CD4-positive, alpha-beta memory T cell (primary cell): ENCODE results near the gene HECTD3. TPM values are rescaled to one million over a fixed set of nuclear protein-coding genes. Genes with fewer than 3 reads are reported as not detected.
"Not testable (repeated sequence)": the region's sequence is repeated elsewhere in the genome, so short reads cannot be mapped to it uniquely, and the experiment has no call there.

Source experiments
- CTCF ChIA-PET: fragments of 350-600 bp; sonication (Branson Sonifier 250); formaldehyde crosslinking; loops from one replicate; lab custom pipeline; 2021; ENCODE audit warnings: inconsistent platforms; ENCODE audit not compliant: partially characterized antibody; lab: Charles Lee
- POLR2A ChIA-PET: fragments of 350-600 bp; sonication (Branson Sonifier 250); formaldehyde crosslinking; loops from one replicate; lab custom pipeline; 2021; ENCODE audit not compliant: partially characterized antibody; lab: Charles Lee
- DNase-seq, 5 donors: peaks; one replicate each; pipeline versions ENCODE4 v3.0.0 to v3.0.0-alpha.2; 2020 to 2022; ENCODE audit warnings: mixed read lengths in 1 of 5
- H3K27ac ChIP-seq: one replicate; pipeline ENCODE4 v1.7.0; 2013; ENCODE audit warnings: low read depth, low read length
- H3K27me3 ChIP-seq: 2 replicates; pipeline ENCODE4 v1.7.0; 2013; ENCODE audit warnings: mild to moderate bottlenecking, low read length, moderate library complexity; ENCODE audit not compliant: insufficient read depth
- H3K36me3 ChIP-seq: 2 replicates; pipeline ENCODE4 v1.7.0; 2013; ENCODE audit warnings: mild to moderate bottlenecking, low read length, moderate library complexity; ENCODE audit not compliant: insufficient read depth
- H3K4me1 ChIP-seq: 2 replicates; pipeline ENCODE4 v1.7.0; 2013; ENCODE audit warnings: mild to moderate bottlenecking, low read length, moderate library complexity; ENCODE audit not compliant: insufficient read depth
- H3K4me3 ChIP-seq, 2 donors: one replicate each; pipeline ENCODE4 v1.7.0; 2013; ENCODE audit warnings: low read length in 2 of 2, mild to moderate bottlenecking in 1 of 2
- H3K9me3 ChIP-seq, 2 donors: one replicate each; pipeline ENCODE4 v1.7.0; 2013; ENCODE audit warnings: low read length in 2 of 2, control low read depth in 1 of 2; ENCODE audit not compliant: control insufficient read depth in 1 of 2
- H3K27ac Mint-ChIP-seq, 7 donors: one replicate each; pipeline ENCODE4 v1.8.0; 2020 to 2021; ENCODE audit warnings: mixed read lengths in 7 of 7, mild to moderate bottlenecking in 6 of 7, inconsistent platforms in 3 of 7, moderate library complexity in 3 of 7
- H3K27me3 Mint-ChIP-seq, 2 donors: one replicate each; pipeline ENCODE4 v1.8.0; 2020 to 2021; ENCODE audit warnings: mixed read lengths in 2 of 2
- H3K36me3 Mint-ChIP-seq, 2 donors: one replicate each; pipeline ENCODE4 v1.8.0; 2020 to 2021; ENCODE audit warnings: mixed read lengths in 2 of 2, inconsistent platforms in 1 of 2, mild to moderate bottlenecking in 1 of 2
- H3K4me1 Mint-ChIP-seq, 4 donors: one replicate each; pipeline ENCODE4 v1.8.0; 2020 to 2021; ENCODE audit warnings: mixed read lengths in 4 of 4, mild to moderate bottlenecking in 1 of 4
- H3K4me3 Mint-ChIP-seq, 8 donors: one replicate each; pipeline ENCODE4 v1.8.0; 2020 to 2021; ENCODE audit warnings: mixed read lengths in 8 of 8, mild to moderate bottlenecking in 7 of 8, moderate library complexity in 6 of 8, inconsistent platforms in 3 of 8
- H3K9me3 Mint-ChIP-seq, 8 donors: one replicate each; pipeline ENCODE4 v1.8.0; 2020 to 2021; ENCODE audit warnings: mixed read lengths in 8 of 8, mild to moderate bottlenecking in 5 of 8, inconsistent platforms in 3 of 8, moderate library complexity in 1 of 8
- intact Hi-C: fragments of 100-400 bp; cut with micrococcal nuclease; formaldehyde crosslinking; loops from one replicate; pipeline ENCODE4 v1.15.1; 2023
- polyA plus RNA-seq, 2 donors: library from polyadenylated mRNA; unstranded; fragments of 300-500 nt; fragmentation: Illumina TruSeq; gene quantifications; one replicate each; pipeline ENCODE4 v1.2.3, GENCODE V29; 2021
- total RNA-seq, 2 experiments: library from RNA; stranded (reverse); gene quantifications; one replicate each; pipeline ENCODE4 v1.2.3, GENCODE V29; 2021

Gene HECTD3
- total and polyA plus RNA-seq, 4 experiments from 2014 or later, result 15.6 to 61.3 (median 44.0) TPM

- no peak overlapping the region for H3K4me3 ChIP-seq
- Mint-ChIP-seq H3K4me3 (peak overlapping the region in 1 of 8 donors; percentile 3), H3K4me1 (no peaks in the 10 kb centered on the region), H3K36me3 (no peaks in the 10 kb centered on the region), H3K27ac (no peak overlapping the region), H3K27me3 (peaks cover 0 to 1% of the 10 kb centered on the region in 2 donors), H3K9me3 (no peaks in the 10 kb centered on the region)
- POLR2A ChIA-PET, result no interaction called here
- intact Hi-C loops, result no loop called here
- no peak for DNase-seq
- H3K4me1 ChIP-seq, result no peaks in the 10 kb centered on the region
- H3K9me3 ChIP-seq, result no peaks in the 10 kb centered on the region
- no peaks in the 10 kb centered on the region for H3K27me3 ChIP-seq
- no peaks in the 10 kb centered on the region for H3K36me3 ChIP-seq
- CTCF ChIA-PET, result interaction anchor here (0.6 kb wide), 1 partner anchor 266 kb away, joined by 3 read pairs; no protein-coding TSS in a partner anchor
- no peak overlapping the region for H3K27ac ChIP-seq
Measured at GRCh38 chr1:44994309-44994898, 16.7 kb downstream of the HECTD3 start.

- H3K27me3 Mint-ChIP-seq, result peaks cover 0 to 1% of the 10 kb centered on the region in 2 donors
- no peak for DNase-seq
- peaks cover 0 to 4% (median 0%) of the 10 kb centered on the region in 8 donors for H3K9me3 Mint-ChIP-seq
- H3K36me3 ChIP-seq, result no peaks in the 10 kb centered on the region
- no peak overlapping the region for H3K27ac ChIP-seq
- no peak overlapping the region for H3K27ac Mint-ChIP-seq
- peak overlapping the region in 2 of 8 donors; percentile 25 to 28 for H3K4me3 Mint-ChIP-seq
- H3K36me3 Mint-ChIP-seq, result peaks cover 0 to 5% of the 10 kb centered on the region in 2 donors
- peaks cover 11% of the 10 kb centered on the region for H3K4me1 ChIP-seq
- no peak overlapping the region for H3K4me3 ChIP-seq
- no peaks in the 10 kb centered on the region for H3K9me3 ChIP-seq
- H3K4me1 Mint-ChIP-seq, result peaks cover 13 to 21% (median 16%) of the 10 kb centered on the region in 4 donors
- ChIA-PET POLR2A (interaction anchor here (0.6 to 5.8 kb wide), 4 partner anchors 24 to 352 kb away, joined by 3 to 80 read pairs (median 3); partner anchors contain the start of genes HECTD3, MUTYH, PLK3 and TOE1), CTCF (interaction anchor here (1.0 to 1.8 kb wide), 3 partner anchors 152 to 504 kb away, joined by 3 to 6 read pairs (median 3); no protein-coding TSS in a partner anchor)
- intact Hi-C loops, result loop anchor here (5.0 to 10.0 kb wide), 2 partner anchors 201 to 696 kb away; partner anchors contain the start of genes BEST4, GPBP1L1 and TMEM69
- no peaks in the 10 kb centered on the region for H3K27me3 ChIP-seq
Measured at GRCh38 chr1:44988531-44989156, 22.5 kb downstream of the HECTD3 start.

GRCh38 chr1:44985747-44986359, 25.3 kb downstream of the HECTD3 start:
- peak overlapping the region; percentile 67 to 70 for H3K4me3 ChIP-seq
- no peak for DNase-seq

GRCh38 chr1:44977372-44977771, 33.8 kb downstream of the HECTD3 start:
- H3K27me3 ChIP-seq, H3K27ac ChIP-seq, H3K27me3 Mint-ChIP-seq, DNase-seq, POLR2A ChIA-PET, CTCF ChIA-PET, intact Hi-C loops, H3K4me3 ChIP-seq, H3K9me3 ChIP-seq, H3K9me3 Mint-ChIP-seq, H3K4me1 Mint-ChIP-seq, H3K4me3 Mint-ChIP-seq, H3K27ac Mint-ChIP-seq, H3K4me1 ChIP-seq: not testable (repeated sequence)
- peaks cover 41 to 67% of the 10 kb centered on the region in 2 donors for H3K36me3 Mint-ChIP-seq
- H3K36me3 ChIP-seq, result peaks cover 36% of the 10 kb centered on the region

More at GRCh38 chr1:44985747-44986359, 25.3 kb downstream of the HECTD3 start:
- no peaks in the 10 kb centered on the region for H3K9me3 ChIP-seq
- Mint-ChIP-seq H3K27me3 (no peaks in the 10 kb centered on the region), H3K27ac (peak overlapping the region; percentile 34 to 99 (median 96)), H3K4me1 (peaks cover 15 to 26% (median 21%) of the 10 kb centered on the region in 4 donors), H3K36me3 (peaks cover 3 to 11% of the 10 kb centered on the region in 2 donors), H3K4me3 (peak overlapping the region; percentile 98 to 100 (median 99)), H3K9me3 (peaks cover 0 to 4% (median 0%) of the 10 kb centered on the region in 8 donors)
- H3K36me3 ChIP-seq, result peaks cover 5% of the 10 kb centered on the region
- no peaks in the 10 kb centered on the region for H3K27me3 ChIP-seq
- ChIA-PET POLR2A (interaction anchor here (0.6 to 5.8 kb wide), 17 partner anchors 14 to 536 kb away, joined by 3 to 80 read pairs (median 7); partner anchors contain the start of genes BEST4, BTBD19, HECTD3 and MUTYH), CTCF (interaction anchor here (0.6 to 1.7 kb wide), 16 partner anchors 15 to 1212 kb away, joined by 3 to 10 read pairs (median 5); partner anchors contain the start of genes HECTD3, RPS8, TESK2 and TOE1)
- H3K4me1 ChIP-seq, result peaks cover 11% of the 10 kb centered on the region
- intact Hi-C loops, result loop anchor here (1.0 to 10.0 kb wide), 8 partner anchors 25 to 699 kb away; partner anchors contain the start of genes ARMH1, BEST4, CCDC163 and GPBP1L1
- H3K27ac ChIP-seq, result peak overlapping the region; percentile 59

- CTCF ChIA-PET, result no interaction called here
- intact Hi-C loops, result no loop called here
- Mint-ChIP-seq H3K36me3 (peaks cover 41 to 70% of the 10 kb centered on the region in 2 donors), H3K4me1 (peaks cover 1 to 7% (median 4%) of the 10 kb centered on the region in 4 donors), H3K4me3 (no peak overlapping the region), H3K27me3 (no peaks in the 10 kb centered on the region), H3K9me3 (no peaks in the 10 kb centered on the region), H3K27ac (peak overlapping the region in 1 of 7 donors; percentile 84)
- H3K36me3 ChIP-seq, result peaks cover 35% of the 10 kb centered on the region
- H3K9me3 ChIP-seq, result no peaks in the 10 kb centered on the region
- no peaks in the 10 kb centered on the region for H3K27me3 ChIP-seq
- DNase-seq, result no peak
- H3K27ac ChIP-seq, result no peak overlapping the region
- H3K4me1 ChIP-seq, result no peaks in the 10 kb centered on the region
- POLR2A ChIA-PET, result no interaction called here
- no peak overlapping the region for H3K4me3 ChIP-seq
Measured at GRCh38 chr1:44976252-44976651, 34.9 kb downstream of the HECTD3 start.

- Histone ChIP-seq H3K27ac (no peak overlapping the region), H3K9me3 (no peaks in the 10 kb centered on the region), H3K27me3 (no peaks in the 10 kb centered on the region), H3K36me3 (peaks cover 21% of the 10 kb centered on the region), H3K4me3 (no peak overlapping the region), H3K4me1 (no peaks in the 10 kb centered on the region)
- no peak overlapping the region for H3K4me3 Mint-ChIP-seq
- peaks cover 0 to 10% (median 5%) of the 10 kb centered on the region in 4 donors for H3K4me1 Mint-ChIP-seq
- intact Hi-C loops, result no loop called here
- ChIA-PET POLR2A (interaction anchor here (0.8 kb wide), 1 partner anchor 159 kb away, joined by 3 read pairs; no protein-coding TSS in a partner anchor), CTCF (no interaction called here)
- H3K36me3 Mint-ChIP-seq, result peaks cover 35 to 55% of the 10 kb centered on the region in 2 donors
- DNase-seq, result no peak
- no peaks in the 10 kb centered on the region for H3K9me3 Mint-ChIP-seq
- H3K27me3 Mint-ChIP-seq, result no peaks in the 10 kb centered on the region
- peak overlapping the region in 3 of 7 donors; percentile 48 to 66 (median 65) for H3K27ac Mint-ChIP-seq
Measured at GRCh38 chr1:44973645-44974044, 37.5 kb downstream of the HECTD3 start.
